HepG2 (cell line): ENCODE data around the gene NADK2. TPM values are rescaled to one million over a fixed set of nuclear protein-coding genes. Genes with fewer than 3 reads are reported as not detected.

ENCODE experiments used
- CREM ChIP-seq, 2 experiments: sonication (generic) in 1 of 2; formaldehyde crosslinking in 1 of 2; IDR thresholded peaks; 2 replicates each; pipeline versions ENCODE4 v1.4.0 to v1.6.1; 2016 to 2020; ENCODE audit warnings: antibody characterized with exemption in 1 of 2, mild to moderate bottlenecking in 1 of 2, missing genetic modification reagents in 1 of 2
- GABPA ChIP-seq, 2 experiments: IDR thresholded peaks; 2 replicates each; pipeline ENCODE4 v1.6.1; 2011 to 2016; ENCODE audit warnings: low read depth in 2 of 2, low read length in 1 of 2, missing biosample characterization in 1 of 2, missing genetic modification characterization in 1 of 2
- GATAD1 ChIP-seq: IDR thresholded peaks from 2 replicates; pipeline ENCODE4 v1.6.1; 2016; ENCODE audit warnings: missing genetic modification reagents, missing compliant biosample characterization
- MXI1 ChIP-seq: IDR thresholded peaks from 3 replicates; pipeline ENCODE4 v1.6.1; 2012; ENCODE audit warnings: low read depth, low read length, inconsistent platforms, borderline replicate concordance
- PAWR ChIP-seq: sonication (generic); formaldehyde crosslinking; IDR thresholded peaks from 2 replicates; pipeline ENCODE4 v1.4.0; 2020; ENCODE audit warnings: missing genetic modification reagents, mild to moderate bottlenecking, borderline replicate concordance
- RELA ChIP-seq: sonication (generic); formaldehyde crosslinking; IDR thresholded peaks from 2 replicates; pipeline ENCODE4 v1.4.0; 2020; ENCODE audit warnings: missing genetic modification reagents
- SALL1 ChIP-seq: sonication (generic); formaldehyde crosslinking; IDR thresholded peaks from 2 replicates; pipeline ENCODE4 v1.8.0; 2022; ENCODE audit warnings: mild to moderate bottlenecking, missing genetic modification reagents
- ZNF230 ChIP-seq: sonication (generic); formaldehyde crosslinking; IDR thresholded peaks from 2 replicates; pipeline ENCODE4 v1.4.0; 2020; ENCODE audit warnings: mild to moderate bottlenecking, missing genetic modification reagents
- ZNF383 ChIP-seq: sonication (generic); formaldehyde crosslinking; IDR thresholded peaks from 2 replicates; pipeline ENCODE4 v1.4.0; 2020; ENCODE audit warnings: missing genetic modification reagents, mild to moderate bottlenecking, borderline replicate concordance
- ZNF644 ChIP-seq: IDR thresholded peaks from 2 replicates; pipeline ENCODE4 v1.6.1; 2016; ENCODE audit warnings: low read depth
- ZNF775 ChIP-seq: sonication (generic); formaldehyde crosslinking; IDR thresholded peaks from 2 replicates; pipeline ENCODE4 v1.4.0; 2020; ENCODE audit warnings: missing genetic modification reagents, mild to moderate bottlenecking, moderate library complexity, borderline replicate concordance
- ZSCAN21 ChIP-seq: sonication (generic); formaldehyde crosslinking; IDR thresholded peaks from 2 replicates; pipeline ENCODE4 v1.8.0; 2022; ENCODE audit warnings: mild to moderate bottlenecking, missing genetic modification reagents, moderate library complexity, borderline replicate concordance
- ZZZ3 ChIP-seq: sonication (generic); formaldehyde crosslinking; IDR thresholded peaks from 2 replicates; pipeline ENCODE4 v1.4.0; 2020; ENCODE audit warnings: missing genetic modification reagents, mild to moderate bottlenecking, borderline replicate concordance
- polyA plus RNA-seq, 8 experiments: library from polyadenylated mRNA; depleted of rRNA in 3 of 8; stranded (reverse) in 7 of 8; unstranded in 1 of 8; fragments of >200 nt; fragmentation: Illumina TruSeq in 4 of 8; extraction: Trizol in 4 of 8; gene quantifications; 2 replicates each; pipeline versions ENCODE4 v1.2.1 to v1.2.3, GENCODE V29; 2011 to 2016; ENCODE audit warnings: low read depth in 4 of 8, missing spikeins in 1 of 8, mixed read lengths in 1 of 8; ENCODE audit not compliant: insufficient read depth in 1 of 8
- total RNA-seq, 5 experiments: library from RNA; depleted of rRNA; stranded (reverse); fragments of >200 nt; fragmentation: Illumina TruSeq; extraction: Trizol; gene quantifications; 2 replicates each; pipeline ENCODE4 v1.2.3, GENCODE V29; 2016; ENCODE audit warnings: low read depth in 1 of 5
- TF ChIP-seq, protein P1 (sequence below): sonication (generic); formaldehyde crosslinking; conservative IDR thresholded peaks from 2 replicates; pipeline ENCODE4 v1.4.0; 2020; ENCODE audit warnings: missing genetic modification reagents
- TF ChIP-seq, protein P2 (sequence below): sonication (generic); formaldehyde crosslinking; IDR thresholded peaks from 2 replicates; pipeline ENCODE4 v1.8.0; 2022; ENCODE audit warnings: low read depth, missing genetic modification reagents
- TF ChIP-seq, protein P3 (sequence below): sonication (generic); formaldehyde crosslinking; IDR thresholded peaks from 2 replicates; pipeline ENCODE4 v1.9.0; 2021; ENCODE audit warnings: missing genetic modification reagents, borderline replicate concordance
- TF ChIP-seq, protein P4 (sequence below): IDR thresholded peaks from 2 replicates; pipeline ENCODE4 v1.6.1; 2016; ENCODE audit warnings: missing compliant biosample characterization, missing genetic modification reagents, borderline replicate concordance

The NADK2 gene
- total and polyA plus RNA-seq, 2 of the 13 experiments (the other 11 are each of a cell fraction or from before 2014, with no cell fraction given) = 13.9 to 71.4 TPM

DNA sequence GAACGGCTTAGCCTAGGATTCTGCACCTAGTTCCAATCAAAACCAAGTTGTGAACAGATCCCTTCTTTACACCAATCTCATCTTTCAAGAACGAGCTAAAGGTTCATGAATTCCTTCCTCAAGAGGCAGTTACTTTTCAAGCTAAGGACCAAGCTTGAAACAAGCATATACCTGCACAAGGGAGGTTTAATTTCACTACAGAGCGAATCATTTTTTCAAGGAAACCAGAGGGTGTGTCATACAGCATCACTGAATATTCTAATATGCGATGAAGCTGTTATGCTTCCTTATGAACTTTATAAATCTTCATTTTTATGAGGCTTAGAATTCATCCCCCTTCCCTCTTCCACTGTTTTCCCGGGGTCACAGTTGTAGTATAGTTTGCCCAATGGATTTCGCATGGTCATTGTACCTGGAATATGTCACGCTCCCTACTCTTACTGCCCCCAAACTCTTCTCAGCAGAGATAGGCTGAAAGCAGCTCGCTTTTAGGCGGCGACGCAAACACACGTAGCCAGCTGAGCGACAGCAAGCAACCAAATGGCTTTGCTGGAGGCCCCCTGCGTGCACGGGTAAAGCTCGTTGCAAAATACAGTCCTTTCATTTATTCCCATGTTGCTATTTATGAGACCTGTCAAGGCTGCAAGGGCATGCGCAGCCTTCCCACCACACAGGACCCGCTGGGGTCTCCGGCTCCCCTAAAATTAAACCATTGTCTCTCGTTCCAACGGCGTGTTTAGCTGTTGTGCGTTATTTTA lies 90.9 kb downstream of the NADK2 start (continued):
- TF ChIP-seq, protein P1, sequence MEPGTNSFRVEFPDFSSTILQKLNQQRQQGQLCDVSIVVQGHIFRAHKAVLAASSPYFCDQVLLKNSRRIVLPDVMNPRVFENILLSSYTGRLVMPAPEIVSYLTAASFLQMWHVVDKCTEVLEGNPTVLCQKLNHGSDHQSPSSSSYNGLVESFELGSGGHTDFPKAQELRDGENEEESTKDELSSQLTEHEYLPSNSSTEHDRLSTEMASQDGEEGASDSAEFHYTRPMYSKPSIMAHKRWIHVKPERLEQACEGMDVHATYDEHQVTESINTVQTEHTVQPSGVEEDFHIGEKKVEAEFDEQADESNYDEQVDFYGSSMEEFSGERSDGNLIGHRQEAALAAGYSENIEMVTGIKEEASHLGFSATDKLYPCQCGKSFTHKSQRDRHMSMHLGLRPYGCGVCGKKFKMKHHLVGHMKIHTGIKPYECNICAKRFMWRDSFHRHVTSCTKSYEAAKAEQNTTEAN (CRISPR knock-in tag) = peak; percentile 17; the same call in 1 of the 2 replicates
- TF ChIP-seq SALL1 (CRISPR knock-in tag) = peak; percentile 46; the same call in 1 of the 2 replicates
- no peak for TF ChIP-seq GABPA (IDR thresholded peaks at IDR 0.05; ENCODE audit: low read depth, low read length)
- no peak; the same call in 1 of the 2 replicates for TF ChIP-seq GABPA (CRISPR knock-in tag; IDR thresholded peaks at IDR 0.05; ENCODE audit: low read depth)
- peak; percentile 74; the same call in 1 of the 3 replicates for TF ChIP-seq MXI1
- TF ChIP-seq ZNF383 (CRISPR knock-in tag) = no peak
- TF ChIP-seq ZZZ3 = no peak
- TF ChIP-seq ZSCAN21 (CRISPR knock-in tag) = no peak
- no peak for TF ChIP-seq PAWR (CRISPR knock-in tag)
- TF ChIP-seq ZNF775 (CRISPR knock-in tag) = no peak
- TF ChIP-seq, protein P2, sequence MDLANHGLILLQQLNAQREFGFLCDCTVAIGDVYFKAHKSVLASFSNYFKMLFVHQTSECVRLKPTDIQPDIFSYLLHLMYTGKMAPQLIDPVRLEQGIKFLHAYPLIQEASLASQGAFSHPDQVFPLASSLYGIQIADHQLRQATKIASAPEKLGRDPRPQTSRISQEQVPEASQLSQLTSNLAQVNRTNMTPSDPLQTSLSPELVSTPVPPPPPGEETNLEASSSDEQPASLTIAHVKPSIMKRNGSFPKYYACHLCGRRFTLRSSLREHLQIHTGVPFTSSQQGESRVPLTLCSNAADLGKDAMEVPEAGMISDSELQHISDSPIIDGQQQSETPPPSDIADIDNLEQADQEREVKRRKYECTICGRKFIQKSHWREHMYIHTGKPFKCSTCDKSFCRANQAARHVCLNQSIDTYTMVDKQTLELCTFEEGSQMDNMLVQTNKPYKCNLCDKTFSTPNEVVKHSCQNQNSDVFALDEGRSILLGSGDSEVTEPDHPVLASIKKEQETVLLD (CRISPR knock-in tag) = no peak
- TF ChIP-seq, protein P3, sequence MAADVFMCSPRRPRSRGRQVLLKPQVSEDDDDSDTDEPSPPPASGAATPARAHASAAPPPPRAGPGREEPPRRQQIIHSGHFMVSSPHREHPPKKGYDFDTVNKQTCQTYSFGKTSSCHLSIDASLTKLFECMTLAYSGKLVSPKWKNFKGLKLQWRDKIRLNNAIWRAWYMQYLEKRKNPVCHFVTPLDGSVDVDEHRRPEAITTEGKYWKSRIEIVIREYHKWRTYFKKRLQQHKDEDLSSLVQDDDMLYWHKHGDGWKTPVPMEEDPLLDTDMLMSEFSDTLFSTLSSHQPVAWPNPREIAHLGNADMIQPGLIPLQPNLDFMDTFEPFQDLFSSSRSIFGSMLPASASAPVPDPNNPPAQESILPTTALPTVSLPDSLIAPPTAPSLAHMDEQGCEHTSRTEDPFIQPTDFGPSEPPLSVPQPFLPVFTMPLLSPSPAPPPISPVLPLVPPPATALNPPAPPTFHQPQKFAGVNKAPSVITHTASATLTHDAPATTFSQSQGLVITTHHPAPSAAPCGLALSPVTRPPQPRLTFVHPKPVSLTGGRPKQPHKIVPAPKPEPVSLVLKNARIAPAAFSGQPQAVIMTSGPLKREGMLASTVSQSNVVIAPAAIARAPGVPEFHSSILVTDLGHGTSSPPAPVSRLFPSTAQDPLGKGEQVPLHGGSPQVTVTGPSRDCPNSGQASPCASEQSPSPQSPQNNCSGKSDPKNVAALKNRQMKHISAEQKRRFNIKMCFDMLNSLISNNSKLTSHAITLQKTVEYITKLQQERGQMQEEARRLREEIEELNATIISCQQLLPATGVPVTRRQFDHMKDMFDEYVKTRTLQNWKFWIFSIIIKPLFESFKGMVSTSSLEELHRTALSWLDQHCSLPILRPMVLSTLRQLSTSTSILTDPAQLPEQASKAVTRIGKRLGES (CRISPR knock-in tag) = no peak
- TF ChIP-seq CREM (IDR thresholded peaks at IDR 0.05) = peak; percentile 85
- peak; percentile 73; the same call in 1 of the 2 replicates for TF ChIP-seq CREM (CRISPR knock-in tag; IDR thresholded peaks at IDR 0.05)
- TF ChIP-seq GATAD1 (CRISPR knock-in tag) = peak; percentile 86
- TF ChIP-seq, protein P4, sequence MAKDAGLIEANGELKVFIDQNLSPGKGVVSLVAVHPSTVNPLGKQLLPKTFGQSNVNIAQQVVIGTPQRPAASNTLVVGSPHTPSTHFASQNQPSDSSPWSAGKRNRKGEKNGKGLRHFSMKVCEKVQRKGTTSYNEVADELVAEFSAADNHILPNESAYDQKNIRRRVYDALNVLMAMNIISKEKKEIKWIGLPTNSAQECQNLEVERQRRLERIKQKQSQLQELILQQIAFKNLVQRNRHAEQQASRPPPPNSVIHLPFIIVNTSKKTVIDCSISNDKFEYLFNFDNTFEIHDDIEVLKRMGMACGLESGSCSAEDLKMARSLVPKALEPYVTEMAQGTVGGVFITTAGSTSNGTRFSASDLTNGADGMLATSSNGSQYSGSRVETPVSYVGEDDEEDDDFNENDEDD (CRISPR knock-in tag) = peak; percentile 44; the same call in 1 of the 2 replicates
- TF ChIP-seq ZNF230 (CRISPR knock-in tag) = no peak
- TF ChIP-seq ZNF644 = no peak
- no peak for TF ChIP-seq RELA (CRISPR knock-in tag)
- TF ChIP-seq, all 625 proteins: peak for 51
